Right lobe of liver (tissue), 4 donors: Measurements from ENCODE around the gene ITGB8.

Source experiments
- CTCF ChIP-seq, 4 donors: fragments of 200-600 bp in 3 of 4; fragments of 450-650 bp in 1 of 4; IDR thresholded peaks; one replicate each; pipeline versions ENCODE4 v1.5.1 to v1.8.0; 2016 to 2022; ENCODE audit warnings: antibody characterized with exemption in 4 of 4, mild to moderate bottlenecking in 2 of 4
- POLR2A ChIP-seq: fragments of 450-650 bp; IDR thresholded peaks from one replicate; pipeline ENCODE4 v1.6.1; 2017; ENCODE audit warnings: antibody characterized with exemption, mild to moderate bottlenecking
- donor health status: DM: no; HTN: no; CAD: no.
- donor health status: DM: no; HTN: no; CAD: no.
- donor health status: DM: no; HTN: yes; CAD: no.

GRCh38 chr7:20318933-20319332 is 11.8 kb upstream of the ITGB8 start:
- TF ChIP-seq CTCF (IDR thresholded peaks at IDR 0.05) (no peak), POLR2A (no peak)
